Measurements from ENCODE around the gene KIAA0825. TPM values are rescaled to one million over a fixed set of nuclear protein-coding genes. Genes with fewer than 3 reads are reported as not detected.

KIAA0825 gene
- total RNA-seq, 1 donor from 2014 or later = 5.2 TPM

DNA sequence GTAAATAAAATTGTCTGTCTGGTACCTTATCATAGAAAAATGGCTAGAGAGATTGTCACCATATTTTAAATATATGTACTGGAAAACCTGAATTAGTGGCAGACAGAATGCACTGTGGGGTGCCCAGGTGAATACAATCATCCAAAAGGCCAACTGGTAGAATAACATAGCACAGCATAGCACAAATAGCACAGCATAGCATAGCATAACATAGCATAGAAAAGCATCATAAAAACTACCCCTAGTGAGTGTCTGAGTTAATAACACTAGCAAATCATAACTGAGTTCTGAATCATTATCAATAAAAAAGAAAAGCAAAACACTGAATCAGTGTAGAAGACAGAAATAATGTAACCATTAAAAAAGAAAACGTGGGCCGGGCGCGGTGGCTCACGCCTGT, 102.3 kb downstream of the KIAA0825 start:
- no peaks in the 10 kb centered on the region for H3K4me1 ChIP-seq (ENCODE audit: control insufficient read depth in 3 of 3, insufficient read depth in 3 of 3, low read length in 3 of 3)
- no peaks in the 10 kb centered on the region for H3K36me3 ChIP-seq (ENCODE audit: control insufficient read depth in 3 of 3, insufficient read depth in 3 of 3, low read length in 3 of 3)
- no peak overlapping the region for H3K9ac ChIP-seq (ENCODE audit: low read depth in 1 of 3, low read length in 3 of 3)
- H3K27ac ChIP-seq (ENCODE audit: low read depth, low read length) = no peak overlapping the region
- no peaks in the 10 kb centered on the region for H3K9me3 ChIP-seq (ENCODE audit: control insufficient read depth in 3 of 3, low read length in 3 of 3)
- no peaks in the 10 kb centered on the region for H3K27me3 ChIP-seq (ENCODE audit: control insufficient read depth in 3 of 3, insufficient read depth in 3 of 3, low read length in 3 of 3)
- no peak overlapping the region for H3K4me3 ChIP-seq (ENCODE audit: low read length in 3 of 3)

DNA sequence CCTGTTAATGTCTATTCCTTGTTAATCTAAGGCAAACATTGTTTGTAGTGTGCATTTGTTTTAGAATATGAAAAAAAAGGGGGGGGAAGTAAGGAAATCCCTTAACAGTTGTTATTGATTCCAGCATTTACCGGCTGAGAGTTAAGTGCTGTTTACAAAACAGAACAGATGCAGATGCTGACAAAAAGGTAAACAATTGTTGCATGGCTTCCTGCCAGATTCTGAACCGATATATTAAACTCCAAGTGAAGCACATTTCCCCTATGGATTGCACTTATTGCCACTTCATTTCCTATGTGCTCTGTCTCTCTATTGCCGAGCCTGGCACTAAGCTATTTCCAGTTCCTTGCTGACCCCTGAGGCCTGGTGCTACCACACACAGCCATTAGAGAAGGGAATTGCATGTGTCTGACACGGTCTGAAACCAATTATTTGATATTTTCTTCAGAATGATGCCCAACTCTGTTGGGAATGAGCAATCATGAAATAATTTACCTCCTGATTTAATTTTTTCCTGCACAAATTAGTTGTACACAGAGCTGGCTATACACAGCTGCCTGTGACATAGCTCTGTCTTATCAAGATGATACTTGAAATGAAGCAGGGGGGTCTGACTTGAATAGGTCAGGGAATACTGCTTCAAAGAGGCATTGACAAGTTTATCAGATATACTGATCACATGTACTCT, 109.8 kb downstream of the KIAA0825 start:
- Histone ChIP-seq H3K9ac (ENCODE audit: low read depth in 1 of 3, low read length in 3 of 3) (no peak overlapping the region), H3K27ac (ENCODE audit: low read depth, low read length) (no peak overlapping the region), H3K4me3 (ENCODE audit: low read length in 3 of 3) (no peak overlapping the region), H3K9me3 (ENCODE audit: control insufficient read depth in 3 of 3, low read length in 3 of 3) (no peaks in the 10 kb centered on the region), H3K4me1 (ENCODE audit: control insufficient read depth in 3 of 3, insufficient read depth in 3 of 3, low read length in 3 of 3) (no peaks in the 10 kb centered on the region), H3K27me3 (ENCODE audit: control insufficient read depth in 3 of 3, insufficient read depth in 3 of 3, low read length in 3 of 3) (no peaks in the 10 kb centered on the region), H3K36me3 (ENCODE audit: control insufficient read depth in 3 of 3, insufficient read depth in 3 of 3, low read length in 3 of 3) (no peaks in the 10 kb centered on the region)

DNA sequence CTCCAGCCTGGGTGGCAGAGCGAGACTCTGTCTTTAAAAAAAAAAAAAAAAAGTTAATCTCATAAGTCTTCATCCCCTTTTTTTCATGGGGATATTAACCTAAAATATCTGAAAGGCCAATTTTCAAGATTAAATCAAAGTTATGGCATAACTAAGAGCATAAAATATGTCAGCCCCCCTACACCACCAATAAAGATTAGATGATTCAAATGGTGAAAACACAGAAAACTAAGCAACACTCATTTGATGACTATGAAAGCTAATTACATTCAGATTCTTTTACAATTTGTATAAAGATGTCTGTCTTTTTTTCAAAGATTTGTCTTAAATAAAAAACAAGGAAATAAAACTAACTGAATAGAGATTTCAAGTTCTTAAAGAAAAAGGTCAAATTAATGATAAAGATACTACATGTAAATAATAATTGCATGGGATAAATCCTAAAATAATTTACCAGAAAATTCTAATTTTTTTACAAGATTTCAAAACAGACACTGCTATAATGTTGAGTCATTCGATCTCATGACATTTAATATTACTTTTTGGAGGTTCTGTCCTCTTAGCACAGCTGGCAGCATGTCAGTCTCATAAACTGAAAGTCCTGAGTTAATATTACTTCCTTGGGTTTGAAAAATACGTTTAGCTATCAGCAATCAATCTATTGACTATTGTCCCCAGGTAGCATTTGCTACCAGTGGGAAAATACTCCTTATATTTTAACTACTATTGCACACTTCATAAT, 112.9 kb downstream of the KIAA0825 start:
- Histone ChIP-seq H3K9me3 (ENCODE audit: control insufficient read depth in 3 of 3, low read length in 3 of 3) (no peaks in the 10 kb centered on the region), H3K27me3 (ENCODE audit: control insufficient read depth in 3 of 3, insufficient read depth in 3 of 3, low read length in 3 of 3) (no peaks in the 10 kb centered on the region), H3K4me3 (ENCODE audit: low read length in 3 of 3) (no peak overlapping the region), H3K27ac (ENCODE audit: low read depth, low read length) (no peak overlapping the region), H3K9ac (ENCODE audit: low read depth in 1 of 3, low read length in 3 of 3) (no peak overlapping the region), H3K36me3 (ENCODE audit: control insufficient read depth in 3 of 3, insufficient read depth in 3 of 3, low read length in 3 of 3) (no peaks in the 10 kb centered on the region), H3K4me1 (ENCODE audit: control insufficient read depth in 3 of 3, insufficient read depth in 3 of 3, low read length in 3 of 3) (no peaks in the 10 kb centered on the region)

DNA sequence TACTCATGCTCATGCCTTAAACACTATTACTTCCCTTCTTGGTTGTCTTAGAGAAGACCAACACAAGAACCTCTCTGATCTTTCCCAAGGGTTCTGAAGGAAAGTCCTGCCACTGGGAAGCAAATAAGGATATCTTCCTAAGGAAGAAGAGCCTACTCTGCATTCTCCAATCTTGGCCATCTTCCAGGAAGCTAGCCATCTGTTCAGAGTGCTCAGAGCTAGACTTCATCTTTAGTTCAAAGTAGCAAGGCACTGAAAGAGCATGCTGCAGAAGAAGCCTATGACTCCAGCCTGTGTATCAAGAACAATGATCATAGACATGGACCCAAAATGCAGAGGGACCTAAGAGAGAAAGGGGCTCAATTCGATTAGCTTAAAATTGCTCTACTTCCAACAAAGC, 114.7 kb downstream of the KIAA0825 start:
- Histone ChIP-seq H3K27me3 (ENCODE audit: control insufficient read depth in 3 of 3, insufficient read depth in 3 of 3, low read length in 3 of 3) (no peaks in the 10 kb centered on the region), H3K36me3 (ENCODE audit: control insufficient read depth in 3 of 3, insufficient read depth in 3 of 3, low read length in 3 of 3) (no peaks in the 10 kb centered on the region), H3K4me1 (ENCODE audit: control insufficient read depth in 3 of 3, insufficient read depth in 3 of 3, low read length in 3 of 3) (no peaks in the 10 kb centered on the region), H3K27ac (ENCODE audit: low read depth, low read length) (no peak overlapping the region), H3K4me3 (ENCODE audit: low read length in 3 of 3) (no peak overlapping the region), H3K9ac (ENCODE audit: low read depth in 1 of 3, low read length in 3 of 3) (no peak overlapping the region), H3K9me3 (ENCODE audit: control insufficient read depth in 3 of 3, low read length in 3 of 3) (no peaks in the 10 kb centered on the region)

DNA sequence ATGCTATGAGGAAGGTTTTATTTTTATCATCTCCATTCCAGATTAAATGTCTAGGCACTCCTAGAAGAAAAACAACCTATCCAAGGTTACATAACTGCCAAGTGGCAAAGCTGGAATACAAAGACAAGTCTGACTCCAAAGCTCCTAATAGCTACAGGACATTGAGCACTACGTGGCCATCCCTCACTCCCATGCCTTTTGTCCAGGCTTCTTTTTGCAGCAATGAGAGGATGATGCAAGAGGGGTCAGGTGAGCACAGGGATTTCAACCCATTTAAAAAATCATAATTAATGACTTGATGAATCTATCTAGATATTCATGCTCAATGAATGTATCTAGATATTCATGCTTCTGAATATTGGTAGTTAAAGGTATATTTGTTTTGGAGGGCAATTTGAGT, 117.0 kb downstream of the KIAA0825 start:
- no peak overlapping the region for H3K4me3 ChIP-seq (ENCODE audit: low read length in 3 of 3)
- H3K9me3 ChIP-seq (ENCODE audit: control insufficient read depth in 3 of 3, low read length in 3 of 3) = no peaks in the 10 kb centered on the region
- no peak overlapping the region for H3K9ac ChIP-seq (ENCODE audit: low read depth in 1 of 3, low read length in 3 of 3)
- H3K27ac ChIP-seq (ENCODE audit: low read depth, low read length) = no peak overlapping the region
- H3K27me3 ChIP-seq (ENCODE audit: control insufficient read depth in 3 of 3, insufficient read depth in 3 of 3, low read length in 3 of 3) = no peaks in the 10 kb centered on the region
- no peaks in the 10 kb centered on the region for H3K36me3 ChIP-seq (ENCODE audit: control insufficient read depth in 3 of 3, insufficient read depth in 3 of 3, low read length in 3 of 3)
- no peaks in the 10 kb centered on the region for H3K4me1 ChIP-seq (ENCODE audit: control insufficient read depth in 3 of 3, insufficient read depth in 3 of 3, low read length in 3 of 3)

DNA sequence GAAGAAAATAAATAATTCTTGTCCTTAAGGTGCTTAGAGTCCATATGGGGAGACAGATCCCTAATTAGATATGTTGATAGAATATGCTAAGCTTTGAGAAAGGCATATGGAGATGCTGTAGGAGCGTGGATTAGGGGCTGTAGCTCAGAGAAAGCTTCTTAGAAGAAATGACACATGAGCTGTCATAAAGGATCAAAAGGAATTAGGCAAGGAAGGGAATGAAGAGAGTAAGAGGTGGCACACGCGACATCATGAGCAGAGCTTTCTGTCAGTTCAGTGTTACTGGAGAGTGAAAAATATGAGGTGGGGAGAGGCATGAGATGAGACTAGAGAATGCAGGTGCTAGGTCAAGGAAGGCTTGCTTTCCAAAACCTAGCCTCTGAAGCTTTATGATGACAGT, 118.6 kb downstream of the KIAA0825 start:
- Histone ChIP-seq H3K27ac (ENCODE audit: low read depth, low read length) (no peak overlapping the region), H3K4me3 (ENCODE audit: low read length in 3 of 3) (no peak overlapping the region), H3K36me3 (ENCODE audit: control insufficient read depth in 3 of 3, insufficient read depth in 3 of 3, low read length in 3 of 3) (no peaks in the 10 kb centered on the region), H3K9ac (ENCODE audit: low read depth in 1 of 3, low read length in 3 of 3) (no peak overlapping the region), H3K4me1 (ENCODE audit: control insufficient read depth in 3 of 3, insufficient read depth in 3 of 3, low read length in 3 of 3) (no peaks in the 10 kb centered on the region), H3K9me3 (ENCODE audit: control insufficient read depth in 3 of 3, low read length in 3 of 3) (no peaks in the 10 kb centered on the region), H3K27me3 (ENCODE audit: control insufficient read depth in 3 of 3, insufficient read depth in 3 of 3, low read length in 3 of 3) (no peaks in the 10 kb centered on the region)

DNA sequence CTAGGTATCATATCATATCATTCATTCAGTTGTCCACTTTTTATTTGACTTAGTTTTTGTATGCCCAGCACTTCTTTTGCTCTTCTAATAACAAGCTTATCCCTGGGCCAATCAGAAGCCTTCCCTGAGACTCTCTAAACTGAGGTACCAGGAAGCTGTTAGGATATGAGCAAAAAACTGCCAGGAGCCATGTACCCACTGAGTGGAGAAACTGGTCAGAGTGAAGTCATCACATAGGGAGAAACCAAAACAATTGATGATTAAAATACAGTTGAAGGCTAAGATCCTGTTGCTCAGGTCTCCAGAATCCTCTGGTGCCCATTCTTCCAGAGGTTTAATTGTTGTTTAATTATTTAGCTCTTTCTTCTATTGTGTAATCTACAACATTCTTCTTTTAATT, 120.2 kb downstream of the KIAA0825 start:
- H3K4me1 ChIP-seq (ENCODE audit: control insufficient read depth in 3 of 3, insufficient read depth in 3 of 3, low read length in 3 of 3) = no peaks in the 10 kb centered on the region
- no peaks in the 10 kb centered on the region for H3K9me3 ChIP-seq (ENCODE audit: control insufficient read depth in 3 of 3, low read length in 3 of 3)
- no peak overlapping the region for H3K4me3 ChIP-seq (ENCODE audit: low read length in 3 of 3)
- no peak overlapping the region for H3K9ac ChIP-seq (ENCODE audit: low read depth in 1 of 3, low read length in 3 of 3)
- H3K27ac ChIP-seq (ENCODE audit: low read depth, low read length) = no peak overlapping the region
- no peaks in the 10 kb centered on the region for H3K27me3 ChIP-seq (ENCODE audit: control insufficient read depth in 3 of 3, insufficient read depth in 3 of 3, low read length in 3 of 3)
- H3K36me3 ChIP-seq (ENCODE audit: control insufficient read depth in 3 of 3, insufficient read depth in 3 of 3, low read length in 3 of 3) = no peaks in the 10 kb centered on the region

DNA sequence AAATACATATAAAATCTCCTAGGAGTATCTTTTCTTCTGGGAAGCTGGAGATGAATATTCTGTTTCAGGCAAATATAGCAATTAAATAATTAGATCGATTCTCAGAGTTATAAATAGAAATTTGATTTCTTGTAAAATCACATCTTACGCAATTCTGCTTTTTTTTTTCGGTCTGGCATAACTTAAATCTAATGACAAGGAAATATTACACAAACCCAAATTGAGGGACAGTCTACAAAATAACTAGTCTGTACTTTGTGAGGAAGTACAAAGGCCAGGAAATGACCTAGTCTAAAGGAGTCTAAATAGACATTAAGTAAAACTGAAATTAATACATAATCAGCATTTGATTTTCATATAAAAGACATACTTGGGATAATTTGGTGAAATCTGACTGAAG, 133.3 kb downstream of the KIAA0825 start:
- Histone ChIP-seq H3K27me3 (ENCODE audit: control insufficient read depth in 3 of 3, insufficient read depth in 3 of 3, low read length in 3 of 3) (no peaks in the 10 kb centered on the region), H3K36me3 (ENCODE audit: control insufficient read depth in 3 of 3, insufficient read depth in 3 of 3, low read length in 3 of 3) (no peaks in the 10 kb centered on the region), H3K27ac (ENCODE audit: low read depth, low read length) (no peak overlapping the region), H3K9me3 (ENCODE audit: control insufficient read depth in 3 of 3, low read length in 3 of 3) (no peaks in the 10 kb centered on the region), H3K4me1 (ENCODE audit: control insufficient read depth in 3 of 3, insufficient read depth in 3 of 3, low read length in 3 of 3) (no peaks in the 10 kb centered on the region), H3K9ac (ENCODE audit: low read depth in 1 of 3, low read length in 3 of 3) (no peak overlapping the region), H3K4me3 (ENCODE audit: low read length in 3 of 3) (no peak overlapping the region)

DNA sequence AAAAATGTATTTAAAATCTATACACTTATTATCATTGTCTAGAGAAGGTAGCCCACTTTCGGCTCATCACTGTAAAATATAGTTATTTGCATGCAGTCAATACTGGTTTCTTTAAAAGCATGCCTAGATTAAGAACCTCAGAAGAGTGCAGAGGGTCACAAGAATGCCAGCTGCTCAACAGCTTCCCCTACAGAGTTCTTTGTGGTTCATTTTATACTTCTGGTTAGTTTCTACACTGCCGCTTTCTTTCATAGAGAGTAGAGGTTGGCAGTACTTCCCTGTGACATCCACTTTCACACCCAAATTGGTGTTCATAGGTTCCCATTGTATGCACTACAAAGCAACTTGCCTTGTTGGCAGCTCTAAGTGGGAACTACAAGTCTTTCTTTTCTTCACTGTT, 137.3 kb downstream of the KIAA0825 start:
- Histone ChIP-seq H3K9me3 (ENCODE audit: control insufficient read depth in 3 of 3, low read length in 3 of 3) (no peaks in the 10 kb centered on the region), H3K4me3 (ENCODE audit: low read length in 3 of 3) (no peak overlapping the region), H3K36me3 (ENCODE audit: control insufficient read depth in 3 of 3, insufficient read depth in 3 of 3, low read length in 3 of 3) (no peaks in the 10 kb centered on the region), H3K27me3 (ENCODE audit: control insufficient read depth in 3 of 3, insufficient read depth in 3 of 3, low read length in 3 of 3) (no peaks in the 10 kb centered on the region), H3K9ac (ENCODE audit: low read depth in 1 of 3, low read length in 3 of 3) (no peak overlapping the region), H3K4me1 (ENCODE audit: control insufficient read depth in 3 of 3, insufficient read depth in 3 of 3, low read length in 3 of 3) (no peaks in the 10 kb centered on the region), H3K27ac (ENCODE audit: low read depth, low read length) (no peak overlapping the region)

DNA sequence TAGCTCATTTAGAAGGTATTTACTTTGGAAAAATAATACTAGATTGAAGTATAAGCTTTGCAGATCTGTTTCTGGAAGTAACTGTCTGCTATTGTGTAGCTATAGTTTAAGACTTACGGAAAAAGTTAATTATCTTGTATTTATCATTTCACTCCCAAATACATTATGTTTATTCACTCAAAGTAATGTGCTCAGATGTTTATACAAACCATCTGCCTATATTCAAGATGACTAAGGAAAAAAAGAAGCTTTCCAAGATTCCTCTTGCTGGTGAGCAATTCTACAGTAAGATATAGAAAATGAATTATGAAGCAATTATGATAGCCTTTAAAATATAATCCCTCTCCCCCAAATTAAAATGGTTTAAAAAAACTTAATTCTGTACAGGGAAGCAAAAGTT, 137.9 kb downstream of the KIAA0825 start:
- Histone ChIP-seq H3K27me3 (ENCODE audit: control insufficient read depth in 3 of 3, insufficient read depth in 3 of 3, low read length in 3 of 3) (no peaks in the 10 kb centered on the region), H3K4me3 (ENCODE audit: low read length in 3 of 3) (no peak overlapping the region), H3K36me3 (ENCODE audit: control insufficient read depth in 3 of 3, insufficient read depth in 3 of 3, low read length in 3 of 3) (no peaks in the 10 kb centered on the region), H3K9ac (ENCODE audit: low read depth in 1 of 3, low read length in 3 of 3) (no peak overlapping the region), H3K4me1 (ENCODE audit: control insufficient read depth in 3 of 3, insufficient read depth in 3 of 3, low read length in 3 of 3) (no peaks in the 10 kb centered on the region), H3K27ac (ENCODE audit: low read depth, low read length) (no peak overlapping the region), H3K9me3 (ENCODE audit: control insufficient read depth in 3 of 3, low read length in 3 of 3) (no peaks in the 10 kb centered on the region)

All from skeletal muscle tissue (tissue), 4 donors.